SK-N-SH (cell line): ENCODE data around the gene SRGAP3. TPM values are rescaled to one million over a fixed set of nuclear protein-coding genes. Genes with fewer than 3 reads are reported as not detected.

Source experiments
- CTCF ChIA-PET: fragments of 300-600, 350-600 bp; formaldehyde crosslinking; extraction: SDS; loops from one replicate; lab custom pipeline; 2021; lab: Yijun Ruan, JAX
- POLR2A ChIA-PET: fragments of 350-600 bp; sonication (Branson Sonifier 250); formaldehyde crosslinking; extraction: SDS; loops from one replicate; lab custom pipeline; 2020; ENCODE audit warnings: antibody characterized with exemption, inconsistent platforms; lab: Yijun Ruan, JAX
- DNase-seq: peaks from one replicate; pipeline ENCODE4 v3.0.0; 2012
- H2AFZ ChIP-seq: fragments of 200-600 bp; sonication (generic); 2 replicates; pipeline ENCODE4 v1.8.1; 2016; ENCODE audit warnings: antibody characterized with exemption, mild to moderate bottlenecking, low read depth
- H3F3A ChIP-seq: fragments of 200-600 bp; sonication (generic); replicated peaks from 2 replicates; pipeline ENCODE3; 2016; ENCODE audit warnings: antibody characterized with exemption, mild to moderate bottlenecking; ENCODE audit not compliant: insufficient read depth
- H3K27ac ChIP-seq, 2 experiments: fragments of 200-500 bp in 1 of 2; fragments of 200-600 bp in 1 of 2; sonication (Bioruptor generic) in 1 of 2; sonication (generic), shearing (Covaris generic) in 1 of 2; 2 replicates each; pipeline versions ENCODE4 v1.5.1 to v1.6.1; 2014 to 2016; ENCODE audit warnings: low read depth in 2 of 2, inconsistent platforms in 1 of 2, low read length in 1 of 2, mild to moderate bottlenecking in 1 of 2, mixed read lengths in 1 of 2
- H3K27me3 ChIP-seq: fragments of 200-600 bp; sonication (generic), shearing (Covaris generic); 2 replicates; pipeline ENCODE4 v1.6.1; 2016; ENCODE audit warnings: mixed run types; ENCODE audit not compliant: insufficient read depth
- H3K36me3 ChIP-seq, 2 experiments: fragments of 200-500 bp in 1 of 2; fragments of 200-600 bp in 1 of 2; sonication (Bioruptor generic) in 1 of 2; sonication (generic) in 1 of 2; replicated peaks in 1 of 2; 2 replicates each; pipeline versions ENCODE3 to v1.5.1; 2014 to 2016; ENCODE audit warnings: low read length in 1 of 2, mild to moderate bottlenecking in 1 of 2; ENCODE audit not compliant: insufficient read depth in 2 of 2, control insufficient read depth in 1 of 2
- H3K4me1 ChIP-seq, 2 experiments: fragments of 200-500 bp in 1 of 2; fragments of 200-600 bp in 1 of 2; sonication (Bioruptor generic) in 1 of 2; sonication (generic), shearing (Covaris generic) in 1 of 2; 2 replicates each; pipeline versions ENCODE4 v1.5.1 to v1.6.1; 2014 to 2016; ENCODE audit warnings: low read depth in 1 of 2, low read length in 1 of 2, mixed run types in 1 of 2; ENCODE audit not compliant: insufficient read depth in 2 of 2, control insufficient read depth in 1 of 2
- H3K4me2 ChIP-seq: fragments of 200-600 bp; sonication (generic), shearing (Covaris generic); 2 replicates; pipeline ENCODE4 v1.6.1; 2017; ENCODE audit warnings: mixed run types
- H3K4me3 ChIP-seq, 2 experiments: fragments of 200-500 bp in 1 of 2; fragments of 200-600 bp in 1 of 2; sonication (Bioruptor generic) in 1 of 2; sonication (generic), shearing (Covaris generic) in 1 of 2; 2 replicates each; pipeline versions ENCODE4 v1.5.1 to v1.8.1; 2014 to 2016; ENCODE audit warnings: low read depth in 2 of 2, inconsistent platforms in 1 of 2, low read length in 1 of 2, mild to moderate bottlenecking in 1 of 2, mixed read lengths in 1 of 2, moderate library complexity in 1 of 2
- H3K79me2 ChIP-seq: fragments of 200-600 bp; sonication (generic); 2 replicates; pipeline ENCODE4 v1.8.1; 2017; ENCODE audit warnings: mild to moderate bottlenecking; ENCODE audit not compliant: insufficient read depth
- H3K9ac ChIP-seq: fragments of 200-600 bp; sonication (generic); 2 replicates; pipeline ENCODE4 v1.6.1; 2017; ENCODE audit warnings: mixed run types
- H3K9me2 ChIP-seq: fragments of 200-600 bp; sonication (generic); 2 replicates; pipeline ENCODE4 v1.6.1; 2017; ENCODE audit warnings: mixed run types
- H3K9me3 ChIP-seq: fragments of 200-600 bp; sonication (generic); 2 replicates; pipeline ENCODE4 v1.6.1; 2017; ENCODE audit warnings: mixed run types, mild to moderate bottlenecking, moderate library complexity
- H4K20me1 ChIP-seq: fragments of 200-600 bp; sonication (generic); 2 replicates; pipeline ENCODE4 v1.6.1; 2017; ENCODE audit warnings: mild to moderate bottlenecking, mixed run types; ENCODE audit not compliant: insufficient read depth
- CHD2 ChIP-seq: fragments of 150-350 bp; IDR thresholded peaks from 2 replicates; pipeline ENCODE4 v1.6.1; 2018; ENCODE audit warnings: low read length; ENCODE audit not compliant: partially characterized antibody
- ELF1 ChIP-seq: IDR thresholded peaks from 2 replicates; pipeline ENCODE4 v1.4.0; 2012
- JUND ChIP-seq: IDR thresholded peaks from 2 replicates; pipeline ENCODE4 v1.4.0; 2012
- RCOR1 ChIP-seq: fragments of 150-350 bp; IDR thresholded peaks from 2 replicates; pipeline ENCODE4 v1.6.1; 2017; ENCODE audit warnings: antibody characterized with exemption, low read length
- RFX5 ChIP-seq: IDR thresholded peaks from 2 replicates; pipeline ENCODE4 v1.6.1; 2012; ENCODE audit warnings: mild to moderate bottlenecking, improper control_type of control experiment, low read length
- RXRA ChIP-seq: IDR thresholded peaks from 2 replicates; pipeline ENCODE4 v1.4.0; 2012; ENCODE audit warnings: low read depth, mild to moderate bottlenecking, borderline replicate concordance
- SIN3A ChIP-seq: IDR thresholded peaks from 2 replicates; pipeline ENCODE4 v1.6.1; 2012; ENCODE audit warnings: low read depth, mild to moderate bottlenecking, low read length, moderate library complexity, borderline replicate concordance
- TAF1 ChIP-seq: IDR thresholded peaks from 2 replicates; pipeline ENCODE4 v1.6.1; 2012; ENCODE audit warnings: low read depth, mild to moderate bottlenecking, low read length, moderate library complexity, borderline replicate concordance
- TCF12 ChIP-seq: IDR thresholded peaks from 2 replicates; pipeline ENCODE4 v1.4.0; 2012
- TEAD4 ChIP-seq: IDR thresholded peaks from 2 replicates; pipeline ENCODE4 v1.4.0; 2012; ENCODE audit warnings: mild to moderate bottlenecking, borderline replicate concordance; ENCODE audit not compliant: insufficient read depth
- YY1 ChIP-seq: IDR thresholded peaks from 2 replicates; pipeline ENCODE4 v1.4.0; 2012; ENCODE audit warnings: low read depth, mild to moderate bottlenecking
- WGBS: methylation state at CpG from one replicate; pipeline ENCODE4 v1.1.6; 2017; ENCODE audit warnings: low lambda C conversion rate; 5-methylcytosine and 5-hydroxymethylcytosine counted together
- polyA plus RNA-seq, 3 experiments: library from polyadenylated mRNA; depleted of rRNA; stranded (reverse); fragments of >200 nt; gene quantifications; 2 replicates each; pipeline ENCODE4 v1.2.3, GENCODE V29; 2012
- TF ChIP-seq, protein P1 (sequence below): fragments of 200-600 bp; sonication (generic); IDR thresholded peaks from 2 replicates; pipeline ENCODE4 v1.6.1; 2017; ENCODE audit warnings: antibody characterized with exemption, mild to moderate bottlenecking, moderate library complexity
- TF ChIP-seq, protein P2 (sequence below): IDR thresholded peaks from 2 replicates; pipeline ENCODE4 v1.4.0; 2012; ENCODE audit warnings: low read depth, borderline replicate concordance

The SRGAP3 gene
- polyA plus RNA-seq, 1 of the 3 experiments (the other 2 are of a cell fraction): 2.8 TPM

DNA sequence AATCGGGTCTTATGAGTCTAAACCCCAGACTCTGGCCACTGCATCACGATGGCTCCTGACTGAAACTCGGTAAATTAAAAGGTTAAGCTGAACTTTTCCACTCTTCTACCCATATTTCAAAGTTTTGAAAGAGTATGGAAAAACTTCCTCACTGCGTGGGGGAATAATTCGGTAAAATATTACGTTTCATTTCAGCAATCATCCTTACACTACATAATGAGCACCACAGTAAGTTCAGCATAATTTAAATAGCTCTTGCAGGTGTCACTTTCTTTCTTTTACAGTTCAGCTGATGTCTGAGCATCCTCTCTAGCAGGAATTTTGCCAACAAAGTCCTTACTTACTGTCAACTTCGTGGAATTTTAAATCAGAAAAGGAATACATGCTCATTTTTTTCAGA, 17.5 kb downstream of the SRGAP3 start:
- Histone ChIP-seq H2AFZ (no peak overlapping the region), H3K4me3 (no peak overlapping the region), H3F3A (no peaks in the 10 kb centered on the region), H4K20me1 (no peaks in the 10 kb centered on the region), H3K9me3 (no peaks in the 10 kb centered on the region), H3K9me2 (no peaks in the 10 kb centered on the region), H3K4me2 (no peak overlapping the region), H3K9ac (no peak overlapping the region), H3K79me2 (no peaks in the 10 kb centered on the region), H3K27me3 (no peaks in the 10 kb centered on the region), H3K36me3 (no peaks in the 10 kb centered on the region), H3K4me1 (peaks cover 0 to 9% of the 10 kb centered on the region in 2 experiments; a peak in 2 of 4 replicates), H3K27ac (no peak overlapping the region)
- TF ChIP-seq RXRA: no peak
- ChIA-PET CTCF (no interaction called here), POLR2A (no interaction called here)
- 67% methylated on average over 7 of the region's 7 CpGs for WGBS
- no peak for DNase-seq

DNA sequence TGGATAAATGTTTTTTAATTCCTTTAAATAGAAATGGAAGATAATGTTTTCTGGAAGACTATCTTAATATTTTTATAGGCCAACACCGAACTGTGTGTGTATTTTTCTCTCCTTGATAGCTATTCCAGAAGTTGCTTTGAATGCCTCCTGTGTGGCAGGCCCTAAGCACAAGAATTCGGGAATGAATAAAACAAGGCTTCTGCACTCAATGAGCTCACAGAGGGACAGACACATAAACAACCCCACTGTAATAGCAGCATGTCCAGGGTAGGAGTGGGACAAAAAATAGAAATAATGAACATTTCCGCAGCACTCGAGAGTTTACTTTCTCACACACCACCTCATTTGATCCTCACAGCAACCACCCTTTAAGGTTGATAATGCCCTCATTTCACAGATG, 18.0 kb downstream of the SRGAP3 start:
- peaks cover 0 to 13% of the 10 kb centered on the region in 2 experiments; a peak in 2 of 4 replicates for H3K4me1 ChIP-seq
- TF ChIP-seq YY1 (no peak), TCF12 (no peak), JUND (no peak)
- H4K20me1 ChIP-seq: no peaks in the 10 kb centered on the region
- ChIA-PET CTCF (interaction anchor here (0.6 kb wide), 1 partner anchor 17 kb away, joined by 3 read pairs; no protein-coding TSS in a partner anchor), POLR2A (no interaction called here)
- no peak overlapping the region for H3K4me2 ChIP-seq
- no peak overlapping the region for H3K27ac ChIP-seq
- 77% methylated on average over 4 of the region's 4 CpGs for WGBS
- no peak overlapping the region for H3K9ac ChIP-seq
- H3K9me2 ChIP-seq: no peaks in the 10 kb centered on the region
- no peaks in the 10 kb centered on the region for H3F3A ChIP-seq
- no peaks in the 10 kb centered on the region for H3K9me3 ChIP-seq
- H3K4me3 ChIP-seq: no peak overlapping the region
- no peaks in the 10 kb centered on the region for H3K36me3 ChIP-seq
- no peaks in the 10 kb centered on the region for H3K27me3 ChIP-seq
- H2AFZ ChIP-seq: no peak overlapping the region
- no peak for DNase-seq
- no peaks in the 10 kb centered on the region for H3K79me2 ChIP-seq

DNA sequence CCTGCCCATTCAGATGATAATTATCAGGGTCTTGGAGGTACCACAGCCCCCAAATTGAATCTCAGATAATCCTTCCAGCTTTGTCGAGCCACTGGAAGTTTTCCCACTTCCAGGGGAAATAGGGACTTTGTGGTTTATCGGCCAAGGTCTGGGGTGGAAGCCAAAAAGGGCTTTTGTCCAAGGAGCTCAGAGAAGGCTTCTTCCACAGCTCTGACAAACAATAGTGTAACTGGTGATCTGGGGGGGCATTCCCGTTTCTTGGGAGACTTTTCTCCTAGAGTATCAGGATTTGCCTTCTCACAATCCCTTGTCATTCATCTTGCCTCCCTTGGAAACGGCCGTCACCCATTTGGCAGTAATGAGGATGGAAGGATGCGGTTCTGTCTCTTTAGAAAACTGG, 18.4 kb downstream of the SRGAP3 start:
- Histone ChIP-seq H3K79me2 (no peaks in the 10 kb centered on the region), H3K9me2 (no peaks in the 10 kb centered on the region), H3K27me3 (no peaks in the 10 kb centered on the region), H3K27ac (no peak overlapping the region), H3K9me3 (no peaks in the 10 kb centered on the region), H2AFZ (no peak overlapping the region), H3K4me3 (no peak overlapping the region), H3K4me2 (no peak overlapping the region), H3K4me1 (peaks cover 0 to 16% of the 10 kb centered on the region in 2 experiments; a peak in 2 of 4 replicates), H3F3A (no peaks in the 10 kb centered on the region), H3K36me3 (no peaks in the 10 kb centered on the region), H3K9ac (no peak overlapping the region), H4K20me1 (no peaks in the 10 kb centered on the region)
- POLR2A ChIA-PET: no interaction called here
- DNase-seq: no peak
- CTCF ChIA-PET: interaction anchor here (0.6 to 0.8 kb wide), 2 partner anchors 9 to 16 kb away, joined by 3 read pairs; no protein-coding TSS in a partner anchor
- TF ChIP-seq CHD2 (no peak), RFX5 (no peak), JUND (no peak), SIN3A (no peak), TEAD4 (no peak), ELF1 (no peak), RCOR1 (no peak), TAF1 (no peak)
- TF ChIP-seq, protein P1, sequence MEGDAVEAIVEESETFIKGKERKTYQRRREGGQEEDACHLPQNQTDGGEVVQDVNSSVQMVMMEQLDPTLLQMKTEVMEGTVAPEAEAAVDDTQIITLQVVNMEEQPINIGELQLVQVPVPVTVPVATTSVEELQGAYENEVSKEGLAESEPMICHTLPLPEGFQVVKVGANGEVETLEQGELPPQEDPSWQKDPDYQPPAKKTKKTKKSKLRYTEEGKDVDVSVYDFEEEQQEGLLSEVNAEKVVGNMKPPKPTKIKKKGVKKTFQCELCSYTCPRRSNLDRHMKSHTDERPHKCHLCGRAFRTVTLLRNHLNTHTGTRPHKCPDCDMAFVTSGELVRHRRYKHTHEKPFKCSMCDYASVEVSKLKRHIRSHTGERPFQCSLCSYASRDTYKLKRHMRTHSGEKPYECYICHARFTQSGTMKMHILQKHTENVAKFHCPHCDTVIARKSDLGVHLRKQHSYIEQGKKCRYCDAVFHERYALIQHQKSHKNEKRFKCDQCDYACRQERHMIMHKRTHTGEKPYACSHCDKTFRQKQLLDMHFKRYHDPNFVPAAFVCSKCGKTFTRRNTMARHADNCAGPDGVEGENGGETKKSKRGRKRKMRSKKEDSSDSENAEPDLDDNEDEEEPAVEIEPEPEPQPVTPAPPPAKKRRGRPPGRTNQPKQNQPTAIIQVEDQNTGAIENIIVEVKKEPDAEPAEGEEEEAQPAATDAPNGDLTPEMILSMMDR: no peak
- TF ChIP-seq, protein P2, sequence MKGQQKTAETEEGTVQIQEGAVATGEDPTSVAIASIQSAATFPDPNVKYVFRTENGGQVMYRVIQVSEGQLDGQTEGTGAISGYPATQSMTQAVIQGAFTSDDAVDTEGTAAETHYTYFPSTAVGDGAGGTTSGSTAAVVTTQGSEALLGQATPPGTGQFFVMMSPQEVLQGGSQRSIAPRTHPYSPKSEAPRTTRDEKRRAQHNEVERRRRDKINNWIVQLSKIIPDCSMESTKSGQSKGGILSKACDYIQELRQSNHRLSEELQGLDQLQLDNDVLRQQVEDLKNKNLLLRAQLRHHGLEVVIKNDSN: no peak
- WGBS: 67% methylated on average over 6 of the region's 6 CpGs
